Heart left ventricle (tissue), 16 donors: Measurements from ENCODE around the gene TECPR2. TPM values are rescaled to one million over a fixed set of nuclear protein-coding genes. Genes with fewer than 3 reads are reported as not detected.
"Not testable (repeated sequence)": the region's sequence is repeated elsewhere in the genome, so short reads cannot be mapped to it uniquely, and the experiment has no call there.

Experiments
- ATAC-seq, 4 donors: fragments of 200-7000 bp; cut with Tn5 transposase; one replicate each; pipeline ENCODE4 v1.9.1; 2020 to 2022; ENCODE audit warnings: moderate library complexity in 4 of 4, mild to moderate bottlenecking in 3 of 4, moderate number of reproducible peaks in 1 of 4
- DNase-seq, 5 donors: peaks; one replicate each; pipeline ENCODE4 v3.0.0-alpha.2; 2020
- H3K27ac ChIP-seq, 12 donors: fragments of 200-600 bp; sonication (generic) in 4 of 12; one replicate each; pipeline versions ENCODE4 v1.5.0 to v1.8.0; 2016 to 2022; ENCODE audit warnings: mild to moderate bottlenecking in 2 of 12
- H3K27me3 ChIP-seq, 9 donors: fragments of 200-600 bp; sonication (generic) in 2 of 9; one replicate each; pipeline versions ENCODE4 v1.5.1 to v1.8.0; 2016 to 2022; ENCODE audit warnings: mild to moderate bottlenecking in 3 of 9
- H3K36me3 ChIP-seq, 9 donors: fragments of 200-600 bp; sonication (generic) in 2 of 9; one replicate each; pipeline versions ENCODE4 v1.5.0 to v1.8.0; 2018 to 2022; ENCODE audit warnings: mild to moderate bottlenecking in 2 of 9
- H3K4me1 ChIP-seq, 12 donors: fragments of 200-600 bp; sonication (generic) in 4 of 12; one replicate each; pipeline versions ENCODE4 v1.5.0 to v1.8.0; 2016 to 2022; ENCODE audit warnings: mild to moderate bottlenecking in 3 of 12
- H3K4me3 ChIP-seq, 12 donors: fragments of 200-600 bp; sonication (generic) in 4 of 12; one replicate each; pipeline versions ENCODE4 v1.5.0 to v1.8.0; 2017 to 2022; ENCODE audit warnings: mild to moderate bottlenecking in 9 of 12, moderate library complexity in 4 of 12
- H3K9me3 ChIP-seq, 12 donors: fragments of 200-600 bp; sonication (generic) in 4 of 12; one replicate each; pipeline versions ENCODE4 v1.5.0 to v1.8.0; 2016 to 2022; ENCODE audit warnings: mild to moderate bottlenecking in 1 of 12
- CTCF ChIP-seq, 12 donors: fragments of 200-600 bp; sonication (generic) in 4 of 12; IDR thresholded peaks; one replicate each; pipeline versions ENCODE4 v1.5.0 to v1.8.0; 2018 to 2022; ENCODE audit warnings: antibody characterized with exemption in 12 of 12, mild to moderate bottlenecking in 5 of 12
- POLR2A ChIP-seq, 2 donors: fragments of 450-650 bp; IDR thresholded peaks; one replicate each; pipeline ENCODE4 v1.6.1; 2017; ENCODE audit warnings: antibody characterized with exemption in 2 of 2, mild to moderate bottlenecking in 2 of 2, moderate library complexity in 2 of 2
- WGBS, 4 donors: extraction: QIAGEN DNeasy Blood & Tissue Kit in 2 of 4; methylation state at CpG; one replicate each; pipeline versions ENCODE4 v1.1.5 to v1.1.7; 2013 to 2018; 5-methylcytosine and 5-hydroxymethylcytosine counted together
- intact Hi-C, 10 donors: fragments of 100-400 bp; cut with DNase I; formaldehyde crosslinking; loops; one replicate each; pipeline versions ENCODE4 v1.11.1 to v1.14.2; 2022
- polyA plus RNA-seq, 2 donors: library from polyadenylated mRNA; stranded (reverse); fragments of 200-250 nt; gene quantifications; one replicate each; pipeline ENCODE4 v1.2.3, GENCODE V29; 2013
- total RNA-seq, 9 donors: library from RNA; depleted of rRNA in 2 of 9; stranded (reverse); fragments of >200 nt in 2 of 9; fragmentation: NEBNext Ultra II Directional in 3 of 9; extraction: Animal tissue kit (Norgen Biotek cat#: 25700) in 3 of 9; gene quantifications; one replicate each; pipeline versions ENCODE4 v1.1.0 to v1.2.4, GENCODE V29; 2016 to 2023
- donor health status: ischemic (EF 13 %, LVEDD 7.1; RV severe dilation, severe dysfunction).
- donor health status: healthy with polysubstance abuse.
- donor health status: DM: no; HTN: yes; CAD: no.
- donor health status: DM: no; HTN: no; CAD: no.
- donor health status: ischemic (EF 25% LVEDD 6.9; RV normal size, moderate dysfunction).
- donor health status: ischemic (EF 25% LVEDD 5.7; RV mildly dilated, moderate dysfunction).
- donor health status: healthy.
- donor health status: DM: yes; HTN: yes; CAD: no.
- donor health status: ischemic (EF 35%, LVEDD 5.7; RV mildly dilated, moderate dysfunction).
- donor health status: nonischemic (EF 11% LVEDD 7.7; RV severe dilation, severe dysfunction).
- donor health status: DM: yes; HTN: yes; CAD: no.
- donor health status: PGD.
- donor health status: ischemic (EF 29% LVEDD 5.4; RV normal size, mild dysfunction).
- donor health status: nonischemic (EF 23%, LVEDD 6.1; RV moderate dilation, normal function).

The TECPR2 gene
- total and polyA plus RNA-seq, 11 donors = 9.9 to 30.6 (median 22.3) TPM

GRCh38 chr14:102325791-102326345 lies 36.9 kb upstream of the TECPR2 start:
- Histone ChIP-seq H3K9me3 (no peaks in the 10 kb centered on the region), H3K4me3 (no peak overlapping the region), H3K27me3 (no peaks in the 10 kb centered on the region), H3K4me1 (peaks cover 0 to 13% (median 5%) of the 10 kb centered on the region in 12 donors), H3K36me3 (peaks cover 0 to 22% (median 13%) of the 10 kb centered on the region in 9 donors), H3K27ac (no peak overlapping the region)
- intact Hi-C loops = loop anchor here in 1 of 10 donors (10.0 kb wide), 1 partner anchor 189 kb away; no protein-coding TSS in a partner anchor
- DNase-seq (peak in 1 of 5 donors; percentile 9), ATAC-seq (no peak)
- TF ChIP-seq POLR2A (IDR thresholded peaks at IDR 0.05) (no peak), CTCF (IDR thresholded peaks at IDR 0.05) (no peak)
- WGBS, 4 donors = 84 to 89% (median 87%) methylated on average over 8 to 9 of the region's 9 CpGs

GRCh38 chr14:102326583-102326982 lies 36.2 kb upstream of the TECPR2 start:
- 93 to 95% (median 94%) methylated on average over 12 to 14 of the region's 14 CpGs for WGBS, 4 donors
- H3K27ac ChIP-seq = no peak overlapping the region
- peaks cover 0 to 26% (median 15%) of the 10 kb centered on the region in 9 donors for H3K36me3 ChIP-seq
- no peak overlapping the region for H3K4me3 ChIP-seq
- no peaks in the 10 kb centered on the region for H3K9me3 ChIP-seq
- ATAC-seq (no peak), DNase-seq (peak in 1 of 5 donors; percentile 27)
- peaks cover 0 to 10% (median 3%) of the 10 kb centered on the region in 12 donors for H3K4me1 ChIP-seq
- intact Hi-C loops = loop anchor here in 1 of 10 donors (10.0 kb wide), 1 partner anchor 188 kb away; no protein-coding TSS in a partner anchor
- no peaks in the 10 kb centered on the region for H3K27me3 ChIP-seq
- TF ChIP-seq POLR2A (IDR thresholded peaks at IDR 0.05) (no peak), CTCF (IDR thresholded peaks at IDR 0.05) (no peak)

GRCh38 chr14:102329381-102329780 lies 33.4 kb upstream of the TECPR2 start:
- not testable (repeated sequence) for H3K4me3 ChIP-seq, H3K27ac ChIP-seq, DNase-seq, H3K9me3 ChIP-seq, H3K4me1 ChIP-seq, ATAC-seq, H3K27me3 ChIP-seq
- WGBS, 4 donors = 93 to 96% (median 94%) methylated on average over 6 of the region's 6 CpGs
- intact Hi-C loops = loop anchor here in 1 of 10 donors (10.0 kb wide), 1 partner anchor 185 kb away; no protein-coding TSS in a partner anchor
- peaks cover 0 to 44% (median 31%) of the 10 kb centered on the region in 9 donors for H3K36me3 ChIP-seq

- ATAC-seq (no peak), DNase-seq (no peak)
- no peaks in the 10 kb centered on the region for H3K4me1 ChIP-seq
- H3K9me3 ChIP-seq = no peaks in the 10 kb centered on the region
- H3K4me3 ChIP-seq = no peak overlapping the region
- no peak for TF ChIP-seq CTCF (IDR thresholded peaks at IDR 0.05)
- TF ChIP-seq POLR2A (IDR thresholded peaks at IDR 0.05) = no peak
- peaks cover 0 to 55% (median 34%) of the 10 kb centered on the region in 9 donors for H3K36me3 ChIP-seq
- no peaks in the 10 kb centered on the region for H3K27me3 ChIP-seq
- intact Hi-C loops = no loop called here
- no peak overlapping the region for H3K27ac ChIP-seq
- 93 to 97% (median 96%) methylated on average over 8 of the region's 8 CpGs for WGBS, 4 donors
Measured at GRCh38 chr14:102330806-102331205, 31.9 kb upstream of the TECPR2 start.
